Stimulated activated CD4-positive, alpha-beta T cell treated with anti-CD3 and anti-CD28 coated beads, Interleukin-15, amount 100 ng/mL, for 24 hours (primary cell): Measurements from ENCODE around the gene EPB41L2.

ENCODE experiments used
- DNase-seq: peaks from one replicate; pipeline ENCODE4 v3.0.0-alpha.2; 2020

The EPB41L2 gene

DNA sequence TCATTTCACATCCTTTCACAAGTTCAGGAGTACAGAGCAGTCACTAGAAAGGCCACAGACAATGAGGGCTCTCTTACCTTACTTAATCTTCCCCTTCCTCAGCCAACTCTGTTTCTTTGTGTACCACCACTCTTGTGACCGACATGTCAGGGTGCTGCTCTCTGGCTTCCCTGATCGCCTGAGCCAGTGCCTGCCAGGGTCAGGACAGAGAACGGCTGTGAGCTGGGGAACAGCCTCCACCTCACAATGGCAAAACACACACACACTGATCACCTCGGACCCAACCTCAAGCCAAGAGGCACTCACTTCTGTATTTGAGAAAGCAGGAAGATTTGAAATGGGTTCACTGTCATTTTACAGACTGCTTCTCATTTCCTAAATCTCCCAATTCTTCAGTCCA is 205.0 kb downstream of the EPB41L2 start:
- DNase-seq: no peak

DNA sequence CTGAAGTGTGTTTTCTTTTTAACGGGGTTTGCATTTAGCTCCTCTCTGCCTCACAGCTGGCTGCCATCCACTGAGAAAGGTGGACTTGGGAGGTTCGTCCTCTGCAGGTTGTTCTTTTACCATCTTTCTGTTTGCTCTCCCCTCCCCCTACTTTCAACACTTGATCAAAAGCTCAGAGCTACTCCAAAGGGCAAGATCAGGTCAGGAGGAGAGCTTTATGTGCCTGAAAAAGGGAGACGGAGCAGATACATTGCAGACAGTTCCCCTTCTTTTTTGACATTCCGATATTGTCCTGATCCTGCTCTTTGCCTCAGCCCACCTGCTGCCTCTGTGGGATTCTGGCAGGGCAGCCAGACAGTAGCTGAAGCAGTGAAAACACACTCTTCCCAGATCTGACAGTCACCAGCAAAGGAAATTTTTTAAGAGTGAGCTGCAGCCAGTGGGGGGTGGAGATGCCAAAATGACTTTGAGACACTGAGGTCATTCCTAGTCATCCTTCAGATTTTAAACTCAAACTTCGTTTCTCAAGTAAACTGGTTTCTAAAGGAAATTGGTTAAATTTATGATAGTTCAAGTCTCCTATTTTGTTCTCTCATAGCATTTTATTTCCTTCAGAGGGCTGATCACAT is 209.4 kb downstream of the EPB41L2 start:
- DNase-seq: no peak

DNA sequence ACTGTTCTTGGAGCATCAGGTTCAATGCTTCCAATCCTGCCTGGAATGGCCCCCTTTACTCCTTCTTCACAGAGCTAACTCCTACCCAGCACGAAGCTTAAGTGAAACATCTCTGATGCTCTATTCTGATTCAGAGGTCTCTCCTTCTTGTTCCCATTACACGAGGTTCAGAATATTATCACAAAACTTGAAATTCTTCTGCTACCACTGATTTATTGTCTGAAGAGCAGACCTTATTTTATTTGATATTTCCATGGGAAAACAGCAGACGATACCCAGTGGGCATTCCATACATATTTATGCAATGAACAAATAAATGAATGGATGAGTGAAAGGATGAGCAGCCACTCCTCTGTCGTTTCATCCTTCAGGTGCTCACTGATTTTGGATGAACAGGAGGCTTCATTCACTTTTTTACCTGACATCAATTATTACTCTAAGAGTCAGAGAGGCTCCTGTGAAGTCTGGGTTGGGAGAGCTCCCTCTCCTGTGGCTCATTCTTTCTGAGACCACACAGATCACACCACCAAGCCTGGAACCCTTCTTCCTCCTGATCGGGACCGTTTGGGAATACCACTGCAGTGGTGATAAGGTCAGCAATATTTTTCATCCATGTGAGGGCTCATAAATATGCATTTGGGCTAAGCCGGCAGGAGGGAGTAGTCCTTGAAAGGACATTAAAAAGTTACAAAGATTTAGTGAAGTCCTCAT is 210.0 kb downstream of the EPB41L2 start:
- no peak for DNase-seq

DNA sequence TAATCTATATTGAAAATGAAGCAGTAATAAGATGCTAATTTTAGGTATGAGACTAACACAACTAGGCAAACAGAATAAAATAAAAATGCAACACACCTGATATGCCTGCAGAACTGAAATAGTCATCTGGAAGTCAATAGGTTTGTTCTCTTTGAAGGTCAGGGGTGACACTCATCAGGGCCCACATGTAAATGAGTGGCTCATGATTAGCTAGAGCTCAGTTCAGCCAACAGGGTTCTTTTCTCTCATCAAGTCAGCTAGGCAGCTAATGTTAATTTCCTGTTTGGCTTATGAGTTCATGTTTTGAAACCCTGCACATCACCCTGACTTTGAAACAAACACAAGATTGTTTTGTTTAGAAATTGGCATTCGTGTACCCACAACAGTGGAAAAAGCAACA is 212.0 kb downstream of the EPB41L2 start:
- DNase-seq: no peak

DNA sequence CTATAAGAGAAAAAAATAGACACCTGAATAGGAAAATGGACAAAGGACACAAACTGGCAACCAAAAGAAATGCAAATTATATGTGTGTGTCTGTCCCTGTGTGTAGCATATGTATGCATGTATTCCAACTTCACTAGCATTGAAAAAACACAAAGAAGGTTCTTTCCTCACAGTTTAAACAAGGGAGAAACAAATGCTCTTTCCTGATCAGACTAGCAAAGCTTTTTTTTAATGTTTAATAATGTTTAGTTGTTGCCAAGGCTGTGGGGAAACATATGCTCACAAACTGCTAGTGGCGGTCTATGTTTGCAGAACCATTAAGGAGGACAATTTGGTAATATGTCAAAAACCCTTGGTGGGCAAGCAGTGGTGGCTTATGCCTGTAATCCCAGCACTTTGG is 213.5 kb downstream of the EPB41L2 start:
- no peak for DNase-seq

DNA sequence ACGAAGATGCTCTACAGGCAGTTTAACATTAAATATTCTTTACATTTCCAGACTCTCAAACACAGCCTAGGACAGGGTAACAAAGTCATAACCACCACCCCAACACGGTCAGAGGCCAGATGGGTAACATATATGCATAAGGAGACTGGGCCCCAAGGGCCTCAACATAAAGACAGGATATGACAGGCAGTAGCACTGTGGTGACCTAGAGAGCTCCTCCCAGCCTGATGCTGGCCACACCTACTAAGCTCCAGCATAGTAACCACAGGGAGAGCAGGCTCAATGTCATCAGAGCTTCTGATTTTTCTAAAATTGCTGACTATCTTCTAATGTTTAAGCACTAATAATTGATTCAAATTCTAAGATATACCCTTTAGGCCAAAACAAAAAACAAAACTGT is 214.1 kb downstream of the EPB41L2 start:
- DNase-seq: peak; percentile 41

DNA sequence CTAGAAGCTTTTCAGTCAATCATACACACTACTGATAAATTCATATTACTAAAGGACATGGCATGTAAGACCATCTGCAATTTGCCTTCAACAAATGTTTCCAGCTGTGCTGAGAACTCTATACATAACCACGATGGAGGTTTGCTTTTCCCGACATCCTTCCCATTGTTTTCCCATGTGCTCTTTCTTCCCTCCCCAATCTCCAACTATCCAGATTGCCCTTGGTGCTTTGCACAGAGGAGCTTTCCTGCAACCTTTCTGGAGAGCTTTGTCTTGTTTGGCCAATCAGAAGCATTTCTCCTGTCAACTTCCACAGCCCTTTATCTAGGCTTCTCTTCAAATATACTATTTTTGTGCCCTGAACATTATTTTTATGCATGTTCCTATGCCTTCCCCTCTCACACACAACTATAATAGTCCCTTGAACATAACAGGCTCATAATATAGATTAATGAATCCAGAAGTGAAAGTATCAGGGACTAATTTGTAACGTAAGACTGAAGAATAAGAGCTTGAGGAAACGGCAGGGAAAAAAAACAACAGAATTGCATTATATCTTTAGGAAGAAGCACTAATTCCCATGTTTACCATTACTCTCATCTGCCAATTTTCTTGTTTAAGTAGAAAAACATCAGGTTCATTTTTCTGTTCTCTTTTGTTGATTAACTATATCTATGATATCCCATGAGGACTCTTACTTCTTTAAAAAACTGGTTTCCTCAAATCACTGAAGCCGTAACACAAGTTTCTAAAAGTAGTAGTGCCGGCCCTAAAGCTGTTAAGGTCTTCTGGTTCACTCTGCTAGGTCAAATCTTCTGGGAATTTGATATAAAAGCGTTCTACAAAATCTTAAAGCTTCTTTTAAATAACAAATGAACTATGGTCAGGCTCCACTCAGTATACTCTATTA is 215.8 kb downstream of the EPB41L2 start:
- no peak for DNase-seq

DNA sequence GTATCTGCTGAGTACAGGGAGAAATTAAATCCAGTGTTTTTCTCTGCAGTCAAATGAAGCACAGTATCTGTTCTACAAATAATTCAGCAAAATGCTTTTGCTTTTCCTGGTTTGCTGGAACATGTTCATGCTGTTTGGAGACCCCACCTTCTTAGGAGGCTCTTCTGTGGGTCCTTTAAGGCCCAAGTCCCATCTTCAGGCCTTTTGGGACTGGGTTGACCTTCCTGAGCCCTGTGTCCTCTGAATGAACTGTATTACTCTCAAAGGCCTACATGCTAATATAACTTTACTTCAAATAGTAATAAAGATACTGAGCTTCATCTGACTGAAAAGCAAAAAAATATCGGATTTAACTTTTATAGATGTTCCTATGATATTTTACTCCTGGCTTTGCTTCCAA is 216.5 kb downstream of the EPB41L2 start:
- DNase-seq: no peak

DNA sequence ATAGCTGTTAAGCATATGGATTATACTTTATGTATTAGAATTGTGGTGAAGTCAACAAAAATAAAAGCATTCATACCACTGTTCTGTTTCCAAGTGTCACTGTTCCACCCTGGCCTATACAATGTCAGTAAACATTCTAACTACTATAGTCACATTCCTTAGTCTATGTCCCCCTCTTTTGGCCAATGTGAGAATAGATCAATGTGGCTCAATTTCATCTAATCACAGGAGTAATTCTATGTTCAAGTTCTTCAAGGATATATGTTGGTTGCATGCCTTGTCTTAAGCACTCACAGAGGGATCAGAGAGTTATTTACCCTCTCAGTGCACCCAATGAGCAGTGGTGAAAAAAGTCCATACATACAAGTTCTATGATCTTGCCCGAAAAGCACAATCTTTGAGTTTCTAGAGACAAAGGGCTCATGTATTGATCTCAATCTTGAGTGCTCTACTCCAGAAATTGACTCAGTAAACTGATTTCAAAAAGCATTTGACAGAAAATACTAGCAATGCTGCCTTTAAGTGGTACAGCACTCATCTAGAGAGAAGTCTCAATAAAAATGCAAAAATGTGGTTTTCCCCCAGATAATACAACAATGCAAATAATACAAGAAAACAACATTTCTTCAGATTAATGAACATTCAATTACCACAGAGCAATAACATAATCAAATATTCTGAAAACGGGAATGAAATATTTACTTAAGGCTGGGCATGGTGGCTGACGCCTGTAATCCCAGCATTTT is 219.3 kb downstream of the EPB41L2 start:
- DNase-seq: no peak

DNA sequence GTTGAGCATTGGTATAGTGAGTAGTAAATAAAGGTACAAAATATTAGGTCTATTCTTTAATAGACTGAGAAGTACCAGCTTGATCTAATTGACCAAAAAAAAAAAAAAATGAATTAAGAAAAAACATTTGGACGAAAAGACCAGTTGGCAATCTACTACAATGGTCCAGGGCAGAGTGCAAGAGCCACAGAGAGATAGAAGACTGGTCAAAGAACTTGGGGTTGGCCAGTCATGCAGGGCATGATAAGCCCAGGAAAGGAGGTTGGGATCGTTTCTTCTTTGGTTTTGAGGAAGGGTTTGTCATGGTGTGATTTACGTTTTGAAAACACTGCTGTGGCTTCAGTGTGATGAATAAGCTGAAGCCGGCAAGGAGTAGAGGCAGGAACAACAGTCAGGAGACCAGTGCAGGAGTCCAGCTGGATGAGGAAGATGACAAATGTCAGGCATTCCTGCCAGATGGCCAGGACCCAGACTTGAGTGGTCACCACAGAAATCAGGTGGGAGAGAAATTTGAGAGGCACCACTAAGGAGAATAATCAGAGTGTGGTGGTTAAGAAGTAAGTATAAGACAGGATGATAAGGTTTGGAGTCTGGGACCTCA is 221.8 kb downstream of the EPB41L2 start:
- no peak for DNase-seq

DNA sequence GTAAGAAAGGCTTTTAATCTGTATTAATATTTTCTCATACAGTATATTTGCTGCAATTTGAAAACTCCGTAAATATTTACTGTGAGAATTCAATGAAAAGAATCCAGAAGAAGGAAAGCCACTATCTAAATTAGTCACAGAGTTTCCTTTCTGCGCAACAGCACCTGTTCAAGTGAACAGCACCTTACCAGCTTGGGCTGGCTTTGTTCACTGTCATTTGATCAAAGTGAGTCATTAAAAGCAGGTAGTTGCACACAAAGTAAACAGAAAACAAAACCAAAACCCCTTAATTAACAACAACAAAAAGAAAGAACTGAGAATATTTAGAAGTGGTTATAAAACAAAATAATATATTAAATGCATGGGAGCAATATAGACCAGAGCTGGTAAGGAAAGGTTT is 223.0 kb downstream of the EPB41L2 start:
- no peak for DNase-seq

DNA sequence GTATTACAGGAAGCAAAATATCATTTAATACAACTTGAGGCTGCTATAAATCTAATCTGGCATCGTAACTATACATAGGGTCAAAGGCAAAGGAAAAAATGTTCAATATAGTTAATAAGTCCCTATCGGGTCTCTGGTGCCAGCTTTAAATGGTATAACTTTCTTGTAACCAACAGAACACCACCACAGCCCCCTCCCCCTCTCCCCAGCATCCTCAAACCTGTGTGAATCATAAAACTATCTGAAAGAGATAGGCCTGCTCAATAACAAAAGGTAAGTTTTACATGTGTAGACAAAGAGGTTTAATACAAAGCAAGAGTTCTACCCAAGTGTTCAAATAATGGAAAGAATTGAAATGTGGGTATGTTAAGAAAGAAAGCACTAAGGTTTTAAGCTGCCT is 223.7 kb downstream of the EPB41L2 start:
- DNase-seq: no peak

DNA sequence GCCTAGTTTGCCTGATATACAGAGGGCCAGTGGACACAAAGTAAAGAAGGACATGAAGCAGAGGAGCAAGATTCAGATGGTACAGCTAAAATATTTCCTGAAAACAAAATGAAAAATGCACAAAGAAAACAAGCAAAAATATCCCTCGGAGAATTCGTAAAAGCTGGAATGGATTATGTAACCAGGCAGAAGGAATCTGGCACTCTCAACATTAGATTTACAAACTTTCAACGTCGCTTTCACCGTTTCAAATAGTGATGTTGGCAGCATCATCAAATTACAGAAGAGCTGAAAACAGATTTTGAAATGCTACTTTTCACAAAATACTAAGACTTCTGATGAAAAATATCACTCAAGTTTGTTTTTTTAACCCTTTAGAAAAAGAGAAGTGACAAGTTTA is 224.1 kb downstream of the EPB41L2 start:
- DNase-seq: no peak

DNA sequence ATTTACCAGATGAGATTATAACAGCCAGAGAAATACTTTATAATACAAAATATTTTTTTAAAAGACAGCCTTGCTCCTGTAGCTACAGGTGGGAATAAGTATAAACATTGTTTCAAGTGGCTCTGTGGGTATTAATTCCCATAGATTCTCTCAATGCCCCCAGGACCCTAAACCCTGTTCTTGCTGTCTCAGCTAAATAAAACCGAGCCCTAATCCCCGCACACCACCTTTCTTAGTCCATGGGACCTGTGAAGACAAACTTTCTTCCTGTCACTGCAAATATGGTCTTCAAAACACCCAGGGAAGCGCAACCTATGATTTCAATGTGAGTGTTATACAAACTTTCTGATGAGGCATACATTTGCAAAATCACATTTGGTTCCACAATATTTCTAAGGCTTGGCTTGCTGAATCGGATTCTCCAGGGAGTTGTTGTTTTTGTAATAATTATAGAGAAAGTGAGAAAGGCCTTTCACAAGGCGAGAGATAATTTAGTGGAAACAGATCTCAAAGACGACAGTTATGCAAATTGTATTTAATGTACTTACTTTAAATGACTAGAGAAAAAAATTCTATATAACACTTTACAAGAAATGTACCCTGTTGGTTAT is 224.7 kb downstream of the EPB41L2 start:
- DNase-seq: no peak

DNA sequence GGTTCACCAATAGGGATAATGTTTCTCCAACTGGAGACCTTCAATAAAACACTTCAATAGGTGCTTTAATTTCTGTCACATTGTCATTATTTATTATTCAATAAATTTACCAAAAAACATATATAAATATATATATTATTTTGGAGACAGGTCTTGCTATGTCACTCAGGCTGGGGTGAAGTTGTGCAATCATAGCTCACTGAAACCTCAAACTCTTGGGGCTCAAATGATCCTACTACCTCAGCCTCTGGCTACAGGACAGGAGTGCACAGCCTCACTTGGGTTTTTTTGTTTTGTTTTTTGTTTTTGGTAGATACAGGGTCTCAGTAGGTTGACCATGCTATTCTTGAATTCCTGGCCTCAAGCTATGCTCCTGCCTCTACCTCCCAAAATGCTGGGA is 226.0 kb downstream of the EPB41L2 start:
- no peak for DNase-seq

DNA sequence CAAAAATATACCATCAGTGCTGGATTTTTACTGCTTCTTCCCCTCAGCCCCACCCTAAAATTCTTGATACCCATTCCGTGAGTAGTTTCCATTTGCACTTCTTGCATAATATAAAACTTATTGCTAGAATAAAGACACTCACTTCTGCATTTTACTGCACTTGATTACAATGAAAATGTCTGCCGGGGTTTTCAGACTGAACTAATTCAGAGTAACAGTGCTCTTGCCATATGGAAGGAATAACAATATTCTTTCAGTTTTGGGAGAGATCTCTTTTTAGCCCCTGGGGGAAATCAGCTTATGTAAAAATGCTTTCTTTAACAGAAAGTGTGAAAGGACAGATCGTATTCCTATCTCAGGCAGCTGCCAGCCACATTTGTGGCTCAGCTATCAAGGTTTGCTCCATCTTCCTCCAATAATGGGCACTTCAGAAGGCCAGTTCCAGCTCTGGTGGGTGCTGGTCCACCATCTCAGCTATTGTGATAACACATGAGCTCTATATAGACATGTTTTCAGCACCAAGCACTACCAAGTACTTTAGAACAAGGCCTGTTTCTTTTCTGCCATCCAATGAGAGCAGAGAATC is 226.9 kb downstream of the EPB41L2 start:
- DNase-seq: no peak

DNA sequence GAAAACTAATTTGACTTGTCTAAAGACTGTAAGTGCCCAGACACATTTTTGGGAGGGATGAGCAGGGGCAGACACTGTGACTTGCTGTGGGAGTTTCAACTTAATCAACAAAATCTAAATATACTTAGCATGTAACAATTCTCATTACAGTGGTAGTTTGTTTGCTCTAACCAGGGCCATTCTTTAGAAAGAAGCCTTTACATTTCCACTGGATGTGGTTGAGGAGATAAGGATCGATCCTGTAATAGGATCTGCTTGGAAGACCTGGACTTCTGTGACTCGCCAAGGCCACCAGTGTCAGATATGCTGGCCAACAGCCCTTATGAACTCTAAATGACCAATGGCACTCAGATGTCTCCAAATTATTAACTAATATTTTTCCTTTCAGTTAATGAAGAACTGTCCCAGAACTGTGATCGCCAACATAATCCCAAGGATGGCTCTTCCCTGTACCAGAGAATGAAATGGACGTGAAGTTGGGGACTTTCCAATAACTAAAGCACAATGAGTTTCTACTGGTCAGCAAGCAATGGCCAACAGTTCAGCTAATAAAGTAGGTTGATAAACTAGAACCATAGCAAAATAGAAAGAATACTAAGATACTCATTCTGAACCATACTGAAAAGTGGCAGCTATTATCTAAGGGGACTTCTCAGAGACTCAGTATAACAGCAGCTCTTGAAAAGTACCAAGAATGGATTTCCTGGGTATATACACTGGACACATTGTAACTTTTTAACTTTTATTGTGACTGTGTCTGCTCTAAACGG is 228.4 kb downstream of the EPB41L2 start:
- no peak for DNase-seq

DNA sequence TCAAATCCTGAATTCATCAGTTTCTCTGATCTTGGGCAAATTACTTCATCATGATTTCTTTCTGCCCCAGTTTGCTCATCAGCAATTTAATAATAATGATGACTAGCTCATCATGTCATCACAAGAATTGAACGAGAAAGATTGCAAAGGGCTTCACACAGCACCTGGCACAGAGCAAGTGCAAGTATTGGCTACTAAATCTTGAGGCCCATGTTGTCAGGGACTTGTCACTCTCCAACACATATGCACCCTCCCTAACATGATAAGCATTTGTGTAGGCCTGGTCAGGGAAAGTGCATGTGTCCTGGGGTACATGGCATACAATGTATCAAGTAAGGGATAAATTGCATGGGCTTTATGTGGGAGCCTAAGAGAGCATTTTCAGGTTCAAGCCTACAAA is 229.5 kb downstream of the EPB41L2 start:
- no peak for DNase-seq

DNA sequence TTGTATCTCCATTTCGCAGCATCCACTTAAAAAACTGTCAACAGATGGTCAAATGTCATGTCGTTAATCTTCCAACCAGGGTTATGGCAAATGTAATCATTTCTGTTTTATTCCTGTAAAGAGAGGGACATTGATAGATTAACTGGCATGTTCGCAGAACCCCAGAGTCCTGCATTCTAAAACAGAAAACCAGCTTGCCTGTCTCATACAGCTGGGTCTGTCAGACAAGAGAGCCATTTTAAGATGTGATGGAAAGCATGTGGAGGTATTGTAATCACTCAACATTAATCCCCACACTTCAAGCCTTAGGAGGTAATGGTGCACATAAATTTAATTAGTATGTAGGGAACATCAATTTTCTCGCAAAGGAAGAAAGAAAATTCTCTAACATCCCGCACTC is 231.4 kb downstream of the EPB41L2 start:
- no peak for DNase-seq

DNA sequence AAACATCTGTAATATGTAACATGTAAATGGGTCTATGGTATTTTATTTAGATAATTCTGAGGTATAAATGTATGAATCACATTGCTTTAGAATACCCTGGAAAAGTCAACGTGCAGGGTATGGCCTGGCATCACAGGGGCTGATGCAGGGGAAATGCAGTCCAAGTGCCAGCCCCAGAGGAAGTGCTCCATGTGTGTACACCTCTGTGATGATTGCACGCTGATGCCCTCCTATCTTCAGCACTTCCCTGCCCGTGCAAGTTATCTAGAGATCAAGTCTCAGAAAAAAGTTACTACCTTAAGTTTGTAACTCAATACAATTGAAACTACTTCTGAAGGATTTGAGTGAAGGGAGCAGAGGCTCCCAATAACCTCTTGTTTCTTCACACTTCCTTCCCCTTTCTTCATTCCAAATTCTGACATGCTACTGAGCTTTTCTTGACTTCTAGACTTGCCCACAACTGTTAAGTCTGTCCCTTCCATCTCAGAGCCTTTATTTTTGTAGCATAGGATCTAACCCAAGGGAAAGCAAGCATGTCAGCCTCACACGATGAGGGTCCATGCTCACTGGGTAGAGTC is 233.6 kb downstream of the EPB41L2 start:
- DNase-seq: no peak
